ENCODE measurements around the gene MED29. TPM values are rescaled to one million over a fixed set of nuclear protein-coding genes. Genes with fewer than 3 reads are reported as not detected.

MED29 gene, protein sequence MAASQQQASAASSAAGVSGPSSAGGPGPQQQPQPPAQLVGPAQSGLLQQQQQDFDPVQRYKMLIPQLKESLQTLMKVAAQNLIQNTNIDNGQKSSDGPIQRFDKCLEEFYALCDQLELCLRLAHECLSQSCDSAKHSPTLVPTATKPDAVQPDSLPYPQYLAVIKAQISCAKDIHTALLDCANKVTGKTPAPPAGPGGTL
- 37.8 TPM for total RNA-seq

DNA sequence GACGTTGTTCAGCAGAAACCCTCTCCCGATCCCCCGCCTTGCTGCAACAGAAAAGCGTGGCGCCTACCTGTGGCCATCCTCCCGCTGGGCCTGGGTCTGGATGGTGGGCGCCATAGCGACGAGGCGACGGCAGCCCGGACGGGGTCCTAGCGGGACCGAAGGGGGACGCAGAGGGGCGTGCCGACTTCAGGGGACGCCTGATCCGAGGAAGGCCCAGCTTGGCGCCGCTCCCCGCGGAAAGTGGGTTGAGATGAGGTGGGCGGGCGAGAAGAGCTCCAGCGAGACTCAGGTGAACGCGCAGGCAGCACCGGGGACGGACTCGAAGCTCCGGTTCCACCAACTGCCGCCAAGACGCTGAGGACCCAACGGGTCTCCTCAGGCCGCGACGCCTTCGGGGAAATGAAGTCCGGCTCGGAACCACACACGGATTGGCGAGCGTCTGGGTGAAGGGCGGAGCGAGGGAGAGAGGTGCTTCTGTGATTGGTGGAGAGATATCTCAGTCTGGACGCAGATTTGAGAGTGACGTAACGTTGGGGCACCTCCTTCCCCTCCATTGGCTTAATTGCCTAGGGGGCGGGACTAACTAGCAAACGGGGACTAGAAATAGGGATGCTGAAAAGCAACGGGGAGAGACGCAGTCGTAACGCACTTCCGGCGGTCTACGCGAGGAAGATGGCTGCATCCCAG is at the start of gene MED29, which contains the start of gene PAF1:
TSS of gene MED29 (plus strand) at position 628 of the 687 bp plus-strand sequence. CDS start at position 673, 45 bp downstream.
TSS of gene PAF1 (minus strand) at position 356 of the 687 bp plus-strand sequence. CDS start at position 114, 242 bp downstream.
- peak; percentile 90 to 99 for TF ChIP-seq POLR2AphosphoS5 (IDR thresholded peaks at IDR 0.05; ENCODE audit: insufficient read depth in 1 of 2, low read depth in 1 of 2)
- peak in 1 of 2 donors; percentile 73 for TF ChIP-seq POLR2A (IDR thresholded peaks at IDR 0.05)
- TF ChIP-seq, protein P1, sequence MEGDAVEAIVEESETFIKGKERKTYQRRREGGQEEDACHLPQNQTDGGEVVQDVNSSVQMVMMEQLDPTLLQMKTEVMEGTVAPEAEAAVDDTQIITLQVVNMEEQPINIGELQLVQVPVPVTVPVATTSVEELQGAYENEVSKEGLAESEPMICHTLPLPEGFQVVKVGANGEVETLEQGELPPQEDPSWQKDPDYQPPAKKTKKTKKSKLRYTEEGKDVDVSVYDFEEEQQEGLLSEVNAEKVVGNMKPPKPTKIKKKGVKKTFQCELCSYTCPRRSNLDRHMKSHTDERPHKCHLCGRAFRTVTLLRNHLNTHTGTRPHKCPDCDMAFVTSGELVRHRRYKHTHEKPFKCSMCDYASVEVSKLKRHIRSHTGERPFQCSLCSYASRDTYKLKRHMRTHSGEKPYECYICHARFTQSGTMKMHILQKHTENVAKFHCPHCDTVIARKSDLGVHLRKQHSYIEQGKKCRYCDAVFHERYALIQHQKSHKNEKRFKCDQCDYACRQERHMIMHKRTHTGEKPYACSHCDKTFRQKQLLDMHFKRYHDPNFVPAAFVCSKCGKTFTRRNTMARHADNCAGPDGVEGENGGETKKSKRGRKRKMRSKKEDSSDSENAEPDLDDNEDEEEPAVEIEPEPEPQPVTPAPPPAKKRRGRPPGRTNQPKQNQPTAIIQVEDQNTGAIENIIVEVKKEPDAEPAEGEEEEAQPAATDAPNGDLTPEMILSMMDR (IDR thresholded peaks at IDR 0.05) = no peak
- Histone ChIP-seq H3K9me3 (no peaks in the 10 kb centered on the region), H3K36me3 (peaks cover 0 to 41% of the 10 kb centered on the region in 2 donors), H3K27ac (peak within 1 kb of the TSS; percentile 99), H3K27me3 (no peaks in the 10 kb centered on the region), H3K4me1 (peaks cover 33% of the 10 kb centered on the region), H3K4me3 (peak within 1 kb of the TSS; percentile 93 to 99)
- intact Hi-C loops (cut with DNase I) = loop anchor here (10.0 kb wide), 1 partner anchor 144 kb away; the partner anchor contains the start of gene EID2B
- peak in 1 of 2 donors; percentile 100 for DNase-seq (ENCODE audit: extremely low spot score in 2 of 2)

DNA sequence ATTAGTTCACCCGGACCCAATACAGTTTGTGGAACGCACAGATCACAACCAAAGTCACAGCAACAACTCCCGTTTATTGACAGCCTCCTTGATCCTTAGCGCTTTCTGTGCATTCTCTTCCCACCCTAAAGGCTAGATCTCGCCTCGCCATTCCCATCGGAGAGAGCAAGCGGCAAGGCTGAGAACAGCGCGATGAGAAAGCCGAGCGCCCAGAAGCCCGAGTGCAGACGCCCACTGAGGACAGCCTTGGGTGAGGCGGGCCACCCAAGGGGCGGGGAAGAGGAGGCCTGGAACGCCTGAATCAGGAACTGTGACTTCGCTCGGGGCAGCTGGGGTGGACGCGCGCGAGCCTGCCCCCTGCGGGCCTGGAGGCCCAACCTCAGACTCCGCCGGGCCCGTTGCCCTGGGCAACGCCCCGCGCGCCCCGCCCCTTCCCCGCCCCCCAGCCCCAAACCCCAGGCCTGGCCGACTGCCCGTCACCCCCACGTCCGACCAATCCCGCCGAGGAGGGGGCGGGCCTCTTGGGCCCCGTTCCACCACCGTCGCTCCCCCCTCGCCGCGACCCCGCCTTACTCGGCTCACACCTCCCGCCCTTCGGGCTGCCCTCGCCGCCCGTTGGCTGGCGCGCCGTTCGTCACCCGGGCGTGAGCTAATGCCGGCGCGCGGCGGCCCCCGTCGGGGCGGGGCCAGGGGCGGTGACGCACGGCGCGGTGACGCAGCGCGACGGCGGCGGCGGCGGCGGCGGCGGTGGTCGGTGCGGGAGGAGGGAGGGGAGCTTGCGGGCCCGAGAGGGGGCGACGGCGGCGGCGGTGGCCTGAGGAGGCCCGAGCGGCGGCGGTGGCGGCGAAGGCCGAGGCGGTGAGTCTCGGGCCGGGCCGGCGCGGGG is 49.2 kb upstream of the MED29 start, which contains the start of gene SAMD4B:
TSS of gene SAMD4B (plus strand) at position 703 of the 886 bp plus-strand sequence. CDS start 14,473 bp downstream, outside the sequence.
- Histone ChIP-seq H3K36me3 (peaks cover 0 to 5% of the 10 kb centered on the region in 2 donors), H3K9me3 (no peaks in the 10 kb centered on the region), H3K27me3 (no peaks in the 10 kb centered on the region), H3K4me3 (peak within 1 kb of the TSS; percentile 91 to 96), H3K4me1 (peaks cover 54% of the 10 kb centered on the region), H3K27ac (peak within 1 kb of the TSS; percentile 95)
- intact Hi-C loops (cut with DNase I) = loop anchor here (5.0 kb wide), 1 partner anchor 70 kb away; the partner anchor contains the start of gene PLEKHG2
- TF ChIP-seq, protein P1 (IDR thresholded peaks at IDR 0.05) = peak; percentile 50 to 82 (median 71)
- TF ChIP-seq POLR2AphosphoS5 (IDR thresholded peaks at IDR 0.05; ENCODE audit: insufficient read depth in 1 of 2, low read depth in 1 of 2) (peak; percentile 86 to 94), POLR2A (IDR thresholded peaks at IDR 0.05) (peak in 1 of 2 donors; percentile 95)
- DNase-seq (ENCODE audit: extremely low spot score in 2 of 2) = peak in 1 of 2 donors; percentile 98

DNA sequence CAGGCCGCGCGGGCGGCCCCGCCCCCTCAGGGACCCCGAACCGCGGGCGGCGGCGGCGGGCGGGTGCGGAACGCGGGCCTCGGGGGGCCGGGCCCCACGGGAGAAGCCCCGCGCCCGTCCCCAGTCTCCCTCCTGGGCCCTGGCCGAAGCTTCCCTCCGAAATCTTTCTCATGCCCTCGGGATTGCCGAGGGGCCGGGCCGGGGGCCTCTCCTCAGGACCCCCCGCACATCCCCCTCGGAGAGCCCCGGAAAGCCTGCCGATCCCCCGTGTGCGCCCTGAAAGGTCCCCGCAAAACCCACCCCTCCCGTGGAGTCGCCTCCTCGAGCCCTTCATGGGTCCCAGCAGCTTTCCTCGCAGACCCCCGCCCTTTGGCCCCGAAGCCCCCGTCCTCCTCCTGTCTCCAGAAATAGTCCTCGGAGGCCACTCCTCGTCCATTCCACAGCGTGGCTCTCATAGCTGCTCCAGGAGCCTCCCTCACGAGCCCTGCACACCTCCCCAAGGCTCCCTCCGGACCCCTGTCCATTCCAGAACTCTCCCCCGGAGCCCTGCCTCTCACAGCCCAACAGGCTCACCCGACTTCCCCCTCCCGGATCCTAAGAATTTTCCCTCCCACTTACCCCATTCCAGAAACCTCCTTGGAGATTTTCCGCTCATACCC is 48.4 kb upstream of the MED29 start:
- no peak for DNase-seq (ENCODE audit: extremely low spot score in 2 of 2)
- intact Hi-C loops (cut with DNase I) = loop anchor here (5.0 kb wide), 1 partner anchor 70 kb away; the partner anchor contains the start of gene PLEKHG2
- Histone ChIP-seq H3K4me3 (peak overlapping the region; percentile 91 to 96), H3K36me3 (peaks cover 0 to 5% of the 10 kb centered on the region in 2 donors), H3K9me3 (no peaks in the 10 kb centered on the region), H3K4me1 (peaks cover 56% of the 10 kb centered on the region), H3K27ac (peak overlapping the region; percentile 95), H3K27me3 (no peaks in the 10 kb centered on the region)
- TF ChIP-seq POLR2AphosphoS5 (IDR thresholded peaks at IDR 0.05; ENCODE audit: insufficient read depth in 1 of 2, low read depth in 1 of 2) (peak in 1 of 2 donors; percentile 15), POLR2A (IDR thresholded peaks at IDR 0.05) (no peak)

DNA sequence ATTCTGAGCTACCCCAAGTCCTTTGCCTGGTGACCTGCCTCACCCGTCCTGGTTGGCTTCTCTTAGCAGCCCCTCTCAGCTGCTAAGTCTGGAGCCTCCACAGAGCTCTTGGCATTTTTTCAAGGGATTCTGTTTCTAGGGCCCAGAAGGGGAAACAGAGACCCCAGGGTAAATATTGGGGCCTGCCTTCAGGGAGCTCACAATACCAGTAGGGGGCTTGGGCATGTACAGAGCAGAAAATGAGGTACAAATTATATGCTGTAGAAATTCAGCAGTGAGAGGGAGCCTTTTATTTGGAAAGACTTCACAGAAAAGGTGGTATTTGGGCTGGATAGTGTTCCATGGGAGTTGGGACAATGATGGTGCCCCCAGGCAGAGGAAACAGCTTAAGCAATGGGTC is 45.2 kb upstream of the MED29 start:
- DNase-seq (ENCODE audit: extremely low spot score in 2 of 2) = no peak
- H3K4me1 ChIP-seq = peaks cover 67% of the 10 kb centered on the region
- H3K9me3 ChIP-seq = no peaks in the 10 kb centered on the region
- H3K27ac ChIP-seq = peak overlapping the region; percentile 26
- peaks cover 0 to 5% of the 10 kb centered on the region in 2 donors for H3K36me3 ChIP-seq
- H3K4me3 ChIP-seq = no peak overlapping the region
- TF ChIP-seq, protein P1 (IDR thresholded peaks at IDR 0.05) = no peak
- TF ChIP-seq POLR2AphosphoS5 (IDR thresholded peaks at IDR 0.05; ENCODE audit: insufficient read depth in 1 of 2, low read depth in 1 of 2) = no peak
- no peak for TF ChIP-seq POLR2A (IDR thresholded peaks at IDR 0.05)
- intact Hi-C loops (cut with DNase I) = no loop called here
- no peaks in the 10 kb centered on the region for H3K27me3 ChIP-seq
